NT2/D1 (cell line): Measurements from ENCODE around the gene POU3F1.

Source experiments
- DNase-seq: peaks from one replicate; pipeline ENCODE4 v3.0.0-alpha.2; 2011; ENCODE audit warnings: low read depth, low spot score
- H3K27me3 ChIP-seq: 2 replicates; pipeline ENCODE4 v1.6.0; 2011; ENCODE audit warnings: mild to moderate bottlenecking; ENCODE audit not compliant: insufficient read length, insufficient read depth
- H3K36me3 ChIP-seq: 2 replicates; pipeline ENCODE4 v1.6.1; 2011; ENCODE audit warnings: mild to moderate bottlenecking, low read length, mixed read lengths; ENCODE audit not compliant: insufficient read depth, insufficient read length
- H3K4me1 ChIP-seq: 2 replicates; pipeline ENCODE4 v1.5.1; 2011; ENCODE audit not compliant: insufficient read depth, insufficient read length
- H3K4me3 ChIP-seq: 2 replicates; pipeline ENCODE4 v1.5.1; 2011; ENCODE audit warnings: low read depth; ENCODE audit not compliant: insufficient read length
- H3K9ac ChIP-seq: 2 replicates; pipeline ENCODE4 v1.6.0; 2011; ENCODE audit warnings: low read depth; ENCODE audit not compliant: insufficient read length
- H3K9me3 ChIP-seq: 2 replicates; pipeline ENCODE4 v1.5.1; 2011; ENCODE audit warnings: mild to moderate bottlenecking, low read length; ENCODE audit not compliant: insufficient read depth
- SUZ12 ChIP-seq: IDR thresholded peaks from 2 replicates; pipeline ENCODE4 v1.6.1; 2011; ENCODE audit not compliant: insufficient read length, insufficient read depth; ENCODE audit errors: extremely low read depth
- YY1 ChIP-seq: IDR thresholded peaks from 2 replicates; pipeline ENCODE4 v1.6.1; 2011; ENCODE audit not compliant: insufficient read length, insufficient read depth
- ZNF274 ChIP-seq: IDR thresholded peaks from 2 replicates; pipeline ENCODE4 v1.6.1; 2011; ENCODE audit warnings: mild to moderate bottlenecking, low read depth, low read length

The POU3F1 gene

GRCh38 chr1:38074302-38074677, 27.7 kb upstream of the POU3F1 start:
- Histone ChIP-seq H3K9me3 (no peaks in the 10 kb centered on the region), H3K36me3 (peaks cover 3% of the 10 kb centered on the region), H3K9ac (no peak overlapping the region), H3K4me3 (no peak overlapping the region), H3K4me1 (peaks cover 27% of the 10 kb centered on the region), H3K27me3 (no peaks in the 10 kb centered on the region)
- TF ChIP-seq YY1 (no peak), SUZ12 (no peak), ZNF274 (no peak)
- no peak for DNase-seq

GRCh38 chr1:38073534-38074301, 27.1 kb upstream of the POU3F1 start:
- no peak for DNase-seq
- Histone ChIP-seq H3K27me3 (no peaks in the 10 kb centered on the region), H3K9ac (peak overlapping the region; percentile 46), H3K4me1 (peaks cover 27% of the 10 kb centered on the region), H3K4me3 (no peak overlapping the region), H3K36me3 (no peaks in the 10 kb centered on the region), H3K9me3 (no peaks in the 10 kb centered on the region)
- TF ChIP-seq YY1, result no peak
- TF ChIP-seq SUZ12, result no peak
- TF ChIP-seq ZNF274, result no peak

- Histone ChIP-seq H3K36me3 (no peaks in the 10 kb centered on the region), H3K4me1 (peaks cover 29% of the 10 kb centered on the region), H3K27me3 (no peaks in the 10 kb centered on the region), H3K9ac (no peak overlapping the region), H3K4me3 (no peak overlapping the region), H3K9me3 (no peaks in the 10 kb centered on the region)
- TF ChIP-seq YY1, result no peak
- no peak for DNase-seq
Measured at GRCh38 chr1:38072858-38073257, 26.3 kb upstream of the POU3F1 start.

- DNase-seq, result no peak
- H3K4me1 ChIP-seq, result peaks cover 29% of the 10 kb centered on the region
Measured at GRCh38 chr1:38071312-38072256, 25.0 kb upstream of the POU3F1 start.

GRCh38 chr1:38068980-38069340, 22.4 kb upstream of the POU3F1 start:
- TF ChIP-seq ZNF274 (no peak), YY1 (no peak), SUZ12 (no peak)
- Histone ChIP-seq H3K4me1 (peaks cover 35% of the 10 kb centered on the region), H3K4me3 (no peak overlapping the region), H3K9ac (no peak overlapping the region), H3K36me3 (no peaks in the 10 kb centered on the region), H3K9me3 (no peaks in the 10 kb centered on the region), H3K27me3 (no peaks in the 10 kb centered on the region)
- no peak for DNase-seq

More at GRCh38 chr1:38071312-38072256, 25.0 kb upstream of the POU3F1 start:
- no peaks in the 10 kb centered on the region for H3K9me3 ChIP-seq
- H3K27me3 ChIP-seq, result no peaks in the 10 kb centered on the region
- no peak overlapping the region for H3K4me3 ChIP-seq
- no peak for TF ChIP-seq ZNF274
- no peak for TF ChIP-seq YY1
- no peak for TF ChIP-seq SUZ12
- no peak overlapping the region for H3K9ac ChIP-seq
- no peaks in the 10 kb centered on the region for H3K36me3 ChIP-seq

GRCh38 chr1:38068220-38068979, 21.8 kb upstream of the POU3F1 start:
- Histone ChIP-seq H3K36me3 (no peaks in the 10 kb centered on the region), H3K9me3 (no peaks in the 10 kb centered on the region), H3K4me1 (peaks cover 29% of the 10 kb centered on the region), H3K27me3 (no peaks in the 10 kb centered on the region), H3K9ac (no peak overlapping the region), H3K4me3 (no peak overlapping the region)
- no peak for DNase-seq
- TF ChIP-seq ZNF274 (no peak), SUZ12 (no peak), YY1 (no peak)
